Hematopoietic multipotent progenitor cell treated with erythropoietin and hydrocortisone succinate and interleukin-3 and kit ligand, for 4 days (in vitro differentiated cells): ENCODE data around the gene PRR33.
A peak's percentile ranks its signal among the peaks of the same experiment; 100 is the strongest.

Experiments
- DNase-seq: peaks from one replicate; pipeline ENCODE4 v3.0.0-alpha.2; 2015

The PRR33 gene

DNA sequence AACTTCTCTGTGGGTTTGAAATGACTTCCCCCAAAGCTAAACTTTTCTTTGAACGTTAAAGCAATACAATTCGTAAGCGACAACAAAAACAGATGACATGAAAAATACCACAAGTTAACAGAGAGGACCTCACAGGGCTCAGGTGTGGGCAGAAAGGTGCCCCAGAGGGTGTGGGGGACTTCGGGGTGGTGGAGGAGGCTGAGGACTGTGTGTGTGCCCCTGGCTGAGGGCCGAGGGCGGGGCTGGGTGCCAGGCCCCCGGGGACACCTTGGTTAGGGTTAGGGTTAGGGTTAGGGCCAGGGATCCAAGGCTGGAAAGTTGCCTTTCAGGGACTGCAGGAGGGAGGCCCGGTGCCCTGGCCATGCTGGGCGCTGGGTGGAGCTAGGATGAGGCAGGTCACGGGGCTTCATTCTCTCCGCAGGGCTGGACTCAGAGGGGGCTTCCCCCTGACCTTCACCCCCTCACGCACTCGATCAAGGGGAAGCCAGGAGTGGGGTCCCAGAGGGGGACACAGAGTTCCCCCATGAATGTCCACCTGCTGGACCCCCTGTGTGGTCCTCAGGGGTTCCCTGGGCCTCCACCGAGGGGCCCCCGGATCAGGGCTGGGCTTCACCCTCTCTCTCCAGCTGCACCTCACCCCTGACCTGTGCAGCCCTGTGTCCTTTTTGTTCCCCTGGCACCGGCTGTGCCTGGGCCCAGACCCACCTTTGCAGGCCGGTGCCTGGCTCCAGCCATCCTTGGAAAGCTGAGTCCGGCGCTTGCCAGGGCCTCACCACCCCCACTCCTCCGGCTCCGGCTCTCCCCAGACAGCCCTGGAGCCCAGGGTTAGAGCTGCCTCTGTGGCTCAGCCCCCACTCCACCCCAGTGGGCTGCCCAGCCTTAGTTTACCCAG is 45.9 kb downstream of the PRR33 start:
- DNase-seq: no peak

GRCh38 chr11:1845095-1845429 is 46.6 kb downstream of the PRR33 start:
- no peak for DNase-seq

DNA sequence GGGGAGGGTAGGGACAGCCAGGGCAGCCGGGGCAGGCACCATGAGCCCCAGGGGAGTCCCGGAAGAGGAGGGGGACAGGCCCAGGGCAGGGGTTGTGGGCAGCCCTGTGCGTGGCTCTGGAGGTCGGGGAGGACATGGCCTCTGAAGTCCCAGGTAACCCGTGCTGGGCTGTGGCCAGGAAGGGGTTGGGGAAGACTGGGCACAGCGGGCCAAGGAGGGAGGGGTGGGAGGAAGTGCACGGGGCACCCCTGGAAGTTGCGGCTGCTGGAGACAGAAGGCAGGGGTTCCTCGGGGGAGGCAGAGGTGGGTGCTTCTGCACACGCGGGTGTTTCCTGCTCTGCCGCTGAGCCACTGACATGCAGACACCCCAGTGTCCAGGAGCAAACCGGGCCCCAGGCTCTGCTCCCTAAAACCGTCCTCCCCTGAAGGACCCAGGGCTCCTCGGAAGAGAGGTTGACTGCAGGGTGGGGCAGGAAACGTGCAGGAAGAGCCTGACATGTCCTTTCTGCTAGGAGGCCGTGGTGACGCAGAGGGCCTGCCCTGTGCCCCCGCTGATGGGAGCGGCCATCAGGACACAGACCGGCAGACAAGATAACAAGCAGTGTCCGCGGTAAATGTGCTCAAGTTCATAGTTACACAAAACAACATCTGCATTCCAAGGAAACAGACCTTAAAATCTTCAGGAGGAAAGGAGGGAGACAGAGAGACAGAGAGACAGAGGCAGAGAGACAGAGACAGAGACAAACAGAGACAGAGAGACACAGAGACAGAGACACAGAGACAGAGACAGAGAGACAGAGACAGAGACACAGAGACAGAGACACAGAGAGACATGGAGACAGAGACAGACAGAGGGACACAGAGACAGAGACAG is 47.2 kb downstream of the PRR33 start:
- DNase-seq: peak; percentile 96

- no peak for DNase-seq
Measured at GRCh38 chr11:1843796-1844195, 47.9 kb downstream of the PRR33 start.

DNA sequence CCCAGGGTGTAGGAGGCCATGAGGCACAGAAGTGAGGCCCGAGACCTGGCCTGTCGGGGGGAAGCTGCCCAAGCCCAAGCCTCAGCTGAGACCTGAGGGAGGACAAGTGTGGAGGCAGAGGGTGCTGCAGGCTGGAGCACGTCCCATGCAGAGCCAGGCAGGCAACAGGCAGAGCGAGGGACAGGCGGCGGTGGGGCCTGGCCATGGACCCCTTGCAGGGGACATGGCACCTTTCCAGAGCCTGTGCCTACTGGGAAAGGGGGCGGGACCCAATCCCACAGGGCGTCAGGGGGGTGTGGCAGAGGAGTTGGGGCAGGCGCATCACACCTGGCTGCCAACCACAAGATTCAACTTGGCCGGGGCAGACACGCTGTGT is 48.6 kb downstream of the PRR33 start:
- DNase-seq: no peak

DNA sequence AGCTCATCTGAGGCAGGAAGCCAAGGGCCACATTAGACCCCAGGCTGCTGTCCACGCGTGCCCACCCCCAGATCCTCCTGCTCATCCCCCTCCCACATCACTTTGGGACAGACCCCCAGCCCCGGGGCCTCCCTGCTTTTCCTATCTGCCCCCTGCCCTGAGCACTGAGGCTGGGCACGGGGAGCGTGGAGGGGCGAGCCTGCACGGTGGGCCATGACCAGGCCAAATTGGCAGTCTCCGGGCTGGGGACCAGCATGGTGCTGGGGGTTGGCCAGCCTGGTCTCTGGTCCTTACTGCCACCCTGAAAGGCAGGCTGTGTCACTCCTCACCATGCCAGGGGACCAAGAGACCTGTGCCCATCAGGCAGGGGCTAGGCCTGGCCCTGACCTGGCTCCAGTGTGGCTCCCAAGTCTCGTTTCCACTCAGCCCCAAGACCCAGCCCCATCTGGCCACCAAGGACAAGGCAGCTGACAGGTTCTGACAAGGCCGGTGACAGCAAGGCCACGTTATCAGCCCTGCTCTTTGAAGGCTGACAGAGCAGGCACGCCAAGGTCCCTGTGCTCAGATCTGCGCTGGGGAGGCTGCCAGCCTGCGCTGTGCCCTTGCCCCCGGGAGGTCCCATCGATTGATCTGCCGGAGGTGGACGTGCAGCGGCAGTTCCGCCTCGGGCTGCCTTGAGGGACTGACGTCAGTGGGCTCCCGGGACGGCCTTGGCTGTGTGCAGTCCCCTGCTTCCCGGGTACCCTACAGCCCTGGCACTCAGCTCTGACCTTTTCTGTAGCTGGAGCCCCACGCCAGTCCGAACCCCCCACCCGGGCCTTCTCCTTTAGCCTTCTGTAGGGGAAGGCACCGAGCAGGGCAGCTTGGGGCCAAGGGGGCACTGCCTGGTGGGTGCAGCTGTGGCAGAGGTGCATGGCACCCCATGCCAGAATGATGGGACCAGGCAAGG is 49.3 kb downstream of the PRR33 start:
- DNase-seq: peak; percentile 53

DNA sequence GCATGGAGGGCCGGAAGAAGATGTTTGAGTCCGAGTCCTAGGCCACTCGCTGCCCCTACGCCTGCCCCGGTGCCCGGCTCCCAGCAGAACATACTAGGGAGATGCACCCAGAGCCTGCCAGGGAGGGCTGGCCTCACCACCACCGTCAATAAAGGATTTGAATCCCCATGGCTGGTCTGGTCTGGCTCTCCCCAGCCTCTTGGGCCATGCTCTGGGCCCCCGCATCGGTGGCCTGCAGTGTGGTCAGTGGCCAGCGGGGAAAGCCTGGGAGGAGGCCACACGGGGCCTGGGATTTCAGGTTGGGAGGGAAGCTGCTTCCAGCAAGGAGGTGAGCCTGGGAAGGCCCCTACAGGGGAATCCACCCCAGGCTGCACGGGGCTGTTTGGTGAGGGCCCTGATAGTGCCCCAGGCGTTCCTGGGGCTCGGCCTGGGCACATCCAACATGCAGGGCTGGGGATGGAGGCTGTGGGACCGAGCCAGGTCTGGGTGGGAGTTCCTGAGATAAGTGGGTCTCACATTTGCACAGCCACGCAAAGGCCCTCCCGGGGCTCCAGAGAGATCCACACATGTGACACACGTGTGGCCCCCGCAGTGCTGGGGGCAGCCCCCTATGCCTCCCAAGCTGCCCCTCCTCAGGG is 50.1 kb downstream of the PRR33 start:
- DNase-seq: no peak

DNA sequence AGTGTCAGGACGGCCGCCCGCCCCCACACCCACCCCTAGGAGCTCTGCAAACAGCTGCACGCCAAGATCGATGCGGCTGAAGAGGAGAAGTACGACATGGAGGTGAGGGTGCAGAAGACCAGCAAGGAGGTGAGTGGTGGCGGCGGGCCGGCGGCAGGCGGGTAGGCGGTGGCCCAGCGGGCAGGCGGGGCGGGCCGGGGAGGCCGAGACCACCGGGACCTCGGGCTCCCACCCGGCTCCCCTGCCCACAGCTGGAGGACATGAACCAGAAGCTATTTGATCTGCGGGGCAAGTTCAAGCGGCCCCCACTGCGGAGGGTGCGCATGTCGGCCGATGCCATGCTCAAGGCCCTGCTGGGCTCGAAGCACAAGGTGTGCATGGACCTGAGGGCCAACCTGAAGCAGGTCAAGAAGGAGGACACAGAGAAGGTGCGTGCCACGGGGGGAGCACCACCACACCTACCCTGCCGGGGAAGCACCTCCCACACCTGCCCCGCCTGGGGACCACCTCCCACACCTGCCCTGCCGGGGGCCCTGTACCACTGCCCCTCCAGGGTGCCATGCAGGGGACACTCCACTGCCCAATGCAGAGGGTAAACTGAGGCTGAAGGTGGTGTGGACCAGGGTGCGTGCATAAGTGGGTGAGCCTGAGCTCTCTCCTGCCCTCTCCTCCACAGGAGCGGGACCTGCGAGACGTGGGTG is 50.8 kb downstream of the PRR33 start:
- no peak for DNase-seq

- peak; percentile 80 for DNase-seq
Measured at GRCh38 chr11:1839924-1840779, 51.5 kb downstream of the PRR33 start.

DNA sequence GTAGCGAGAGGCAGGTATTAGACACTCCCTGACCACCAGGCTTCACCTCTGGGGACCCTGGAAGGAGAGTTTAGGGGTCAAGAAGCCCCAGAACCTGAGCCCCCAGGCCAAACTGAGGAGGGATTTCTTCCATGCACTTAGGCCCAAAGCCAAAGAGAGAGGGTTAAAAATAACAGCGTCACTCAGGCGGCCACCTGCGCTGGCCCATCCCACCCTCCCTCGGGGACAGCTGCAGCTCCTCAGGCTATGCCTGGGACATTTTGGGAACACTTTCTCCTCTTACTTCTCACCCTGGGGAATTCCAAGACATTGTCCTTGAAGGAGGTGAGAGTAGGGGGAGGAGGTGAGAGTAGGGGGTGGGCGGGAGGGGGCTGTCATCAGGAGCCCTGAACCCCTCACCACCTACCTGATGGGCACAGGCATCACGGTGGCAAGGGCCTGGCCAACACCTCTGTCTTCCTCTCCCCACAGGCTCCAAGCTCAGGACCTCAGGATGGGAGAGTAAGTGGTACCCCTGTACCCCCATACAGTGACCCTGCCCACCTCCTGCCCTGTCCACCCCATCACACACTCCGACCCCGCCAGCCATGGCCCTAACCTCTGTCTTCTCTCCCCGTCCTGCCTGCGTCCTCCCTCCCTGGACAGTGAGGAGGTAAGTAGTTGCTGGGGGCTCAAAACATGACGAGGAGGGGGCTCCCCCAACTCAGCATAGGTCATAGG is 52.3 kb downstream of the PRR33 start:
- no peak for DNase-seq

DNA sequence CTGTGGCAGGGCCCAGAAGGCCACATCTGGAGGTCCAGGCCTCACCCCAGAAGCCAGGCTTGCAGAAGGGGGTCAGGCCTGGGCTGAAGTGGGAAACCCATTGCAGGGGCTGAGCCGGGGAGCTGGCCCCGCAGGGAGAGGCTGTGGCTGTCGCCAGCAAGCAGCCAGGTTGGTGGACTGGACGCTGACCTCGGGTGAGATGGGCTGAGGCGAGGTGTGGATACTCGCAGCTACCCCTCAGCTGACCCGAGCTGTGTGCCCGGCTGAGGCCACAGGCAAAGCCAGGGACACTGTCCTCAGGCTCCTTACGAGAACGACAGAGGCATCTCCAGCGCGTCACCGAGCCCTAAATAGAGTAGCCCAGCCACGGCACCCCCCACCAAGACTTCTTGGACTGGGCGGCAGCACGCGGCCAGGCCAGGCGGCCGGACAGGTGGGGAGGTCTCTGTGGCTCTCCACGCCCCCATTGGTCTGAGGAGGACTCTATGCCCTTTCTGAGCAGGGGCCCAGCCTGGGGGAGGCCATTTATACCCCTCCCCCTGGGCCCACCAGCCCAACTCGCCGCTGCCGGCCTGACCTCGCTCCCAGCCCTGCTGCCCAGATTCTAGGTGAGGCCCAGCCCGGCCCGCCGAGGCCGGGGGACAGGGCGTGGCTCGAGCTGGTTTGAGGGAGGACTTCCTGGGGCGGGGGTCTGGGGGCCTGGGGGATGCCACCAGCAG is 53.1 kb downstream of the PRR33 start, which contains the start of gene TNNI2:
Gene TNNI2, plus strand, starts transcription at position 556 of the 719 bp plus-strand sequence. CDS start 716 bp downstream, outside the sequence.
- DNase-seq: no peak
